DMS 273 treated with DMSO at 0.1 percent for 48 hours (cell line): ENCODE results near the gene PDCL2.

Experiments
- DNase-seq: peaks from one replicate; lab custom pipeline; 2025; lab: John Stamatoyannopoulos, UW

The PDCL2 gene

GRCh38 chr4:55538531-55538930 is 53.5 kb downstream of the PDCL2 start:
- DNase-seq = no peak

GRCh38 chr4:55534306-55534705 is 57.7 kb downstream of the PDCL2 start:
- DNase-seq = no peak

GRCh38 chr4:55530691-55531090 is 61.4 kb downstream of the PDCL2 start:
- DNase-seq = no peak

- DNase-seq = no peak
Observed at GRCh38 chr4:55530167-55530566, 61.9 kb downstream of the PDCL2 start.

- no peak for DNase-seq
Observed at GRCh38 chr4:55528491-55528890, 63.6 kb downstream of the PDCL2 start.

- no peak for DNase-seq
Observed at GRCh38 chr4:55524844-55525571, 67.0 kb downstream of the PDCL2 start.

- no peak for DNase-seq
Observed at GRCh38 chr4:55518442-55518841, 73.6 kb downstream of the PDCL2 start.

GRCh38 chr4:55517526-55518229 is 74.4 kb downstream of the PDCL2 start:
- DNase-seq = no peak

- no peak for DNase-seq
Observed at GRCh38 chr4:55512922-55513571, 79.0 kb downstream of the PDCL2 start.

GRCh38 chr4:55512077-55512476 is 80.0 kb downstream of the PDCL2 start:
- no peak for DNase-seq

GRCh38 chr4:55510685-55511084 is 81.4 kb downstream of the PDCL2 start:
- DNase-seq = no peak

GRCh38 chr4:55509266-55509665 is 82.8 kb downstream of the PDCL2 start:
- DNase-seq = no peak

GRCh38 chr4:55507612-55508011 is 84.4 kb downstream of the PDCL2 start:
- DNase-seq = no peak
